Uterus (tissue), 2 donors: ENCODE results near the gene DIAPH2.

Source experiments
- POLR2A ChIP-seq, 2 donors: fragments of 450-650 bp; IDR thresholded peaks; one replicate each; pipeline ENCODE4 v1.6.1; 2016; ENCODE audit warnings: antibody characterized with exemption in 2 of 2, mild to moderate bottlenecking in 1 of 2, moderate library complexity in 1 of 2
- TF ChIP-seq, protein P1 (sequence below), 4 experiments: fragments of 200-600 bp in 2 of 4; fragments of 450-650 bp in 2 of 4; sonication (generic) in 2 of 4; IDR thresholded peaks; one replicate each; pipeline ENCODE4 v1.5.1; 2016 to 2019; ENCODE audit warnings: antibody characterized with exemption in 4 of 4, mild to moderate bottlenecking in 2 of 4, moderate library complexity in 1 of 4

DNA sequence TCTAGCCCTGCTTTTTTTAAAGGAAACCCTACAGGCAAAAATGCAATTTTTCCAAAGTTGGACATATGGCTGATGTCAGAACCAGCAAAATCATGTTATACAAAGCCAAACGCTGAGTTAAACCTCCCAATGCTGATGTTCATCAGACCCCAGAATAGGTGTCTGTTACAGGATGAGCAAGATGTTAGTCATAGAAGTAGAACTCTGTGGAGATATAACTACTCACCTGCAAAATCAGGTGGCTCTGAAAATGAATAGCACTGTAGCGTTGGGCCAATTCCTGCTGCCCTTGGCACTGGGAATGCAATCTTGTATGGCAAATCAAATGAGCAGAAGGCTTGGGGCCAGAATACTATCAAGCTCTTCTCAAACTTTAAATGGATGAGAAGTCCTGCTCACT, 833.1 kb downstream of the DIAPH2 start:
- TF ChIP-seq, protein P1, sequence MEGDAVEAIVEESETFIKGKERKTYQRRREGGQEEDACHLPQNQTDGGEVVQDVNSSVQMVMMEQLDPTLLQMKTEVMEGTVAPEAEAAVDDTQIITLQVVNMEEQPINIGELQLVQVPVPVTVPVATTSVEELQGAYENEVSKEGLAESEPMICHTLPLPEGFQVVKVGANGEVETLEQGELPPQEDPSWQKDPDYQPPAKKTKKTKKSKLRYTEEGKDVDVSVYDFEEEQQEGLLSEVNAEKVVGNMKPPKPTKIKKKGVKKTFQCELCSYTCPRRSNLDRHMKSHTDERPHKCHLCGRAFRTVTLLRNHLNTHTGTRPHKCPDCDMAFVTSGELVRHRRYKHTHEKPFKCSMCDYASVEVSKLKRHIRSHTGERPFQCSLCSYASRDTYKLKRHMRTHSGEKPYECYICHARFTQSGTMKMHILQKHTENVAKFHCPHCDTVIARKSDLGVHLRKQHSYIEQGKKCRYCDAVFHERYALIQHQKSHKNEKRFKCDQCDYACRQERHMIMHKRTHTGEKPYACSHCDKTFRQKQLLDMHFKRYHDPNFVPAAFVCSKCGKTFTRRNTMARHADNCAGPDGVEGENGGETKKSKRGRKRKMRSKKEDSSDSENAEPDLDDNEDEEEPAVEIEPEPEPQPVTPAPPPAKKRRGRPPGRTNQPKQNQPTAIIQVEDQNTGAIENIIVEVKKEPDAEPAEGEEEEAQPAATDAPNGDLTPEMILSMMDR (IDR thresholded peaks at IDR 0.05) = no peak
- TF ChIP-seq POLR2A (IDR thresholded peaks at IDR 0.05) = no peak
